IMR-90 (cell line): ENCODE data around the gene ZNF407. TPM values are rescaled to one million over a fixed set of nuclear protein-coding genes. Genes with fewer than 3 reads are reported as not detected.

Experiments
- ATAC-seq: fragments of 200-7000 bp; cut with Tn5 transposase; 2 replicates; pipeline ENCODE4 v1.9.1; 2020; ENCODE audit warnings: low read depth, mild to moderate bottlenecking, moderate library complexity
- BruUV-seq: library from RNA; stranded (reverse); fragments of 400-500 nt; replicated peaks from 2 replicates; lab custom pipeline; 2021; lab: Mats Ljungman, UMichigan
- CTCF ChIA-PET: fragments of 300-600 bp; formaldehyde crosslinking; extraction: SDS; loops from one replicate; lab custom pipeline; 2021; ENCODE audit warnings: antibody characterized with exemption; lab: Yijun Ruan, JAX
- POLR2A ChIA-PET: fragments of 300-600 bp; sonication (Branson Sonifier 250); formaldehyde crosslinking; loops from one replicate; lab custom pipeline; 2022; ENCODE audit warnings: antibody characterized with exemption; ENCODE audit not compliant: unreplicated experiment; lab: Charles Lee
- DNase-seq: peaks from one replicate; pipeline ENCODE4 v3.0.0; 2013
- H2AFZ ChIP-seq: replicated peaks from 2 replicates; pipeline ENCODE3; 2013; ENCODE audit warnings: low read length, mild to moderate bottlenecking; ENCODE audit not compliant: poor library complexity
- H2AK5ac ChIP-seq: 2 replicates; pipeline ENCODE4 v1.6.1; 2013; ENCODE audit warnings: low read depth, low read length, inconsistent platforms
- H2AK9ac ChIP-seq: replicated peaks from 2 replicates; pipeline ENCODE3; 2013; ENCODE audit warnings: mild to moderate bottlenecking, low read depth, low read length, moderate library complexity; ENCODE audit not compliant: poor library complexity
- H2BK120ac ChIP-seq: 2 replicates; pipeline ENCODE4 v1.6.1; 2013; ENCODE audit warnings: low read depth, low read length, inconsistent platforms
- H2BK15ac ChIP-seq: 3 replicates; pipeline ENCODE4 v1.6.1; 2013; ENCODE audit warnings: low read depth, low read length, inconsistent platforms
- H2BK20ac ChIP-seq: 2 replicates; pipeline ENCODE4 v1.6.1; 2013; ENCODE audit warnings: low read depth, mild to moderate bottlenecking, inconsistent platforms, low read length, moderate library complexity
- H2BK5ac ChIP-seq: 2 replicates; pipeline ENCODE4 v1.6.1; 2013; ENCODE audit warnings: mild to moderate bottlenecking, low read depth, low read length, inconsistent platforms; ENCODE audit not compliant: poor library complexity, severe bottlenecking
- H3K14ac ChIP-seq: replicated peaks from 2 replicates; pipeline ENCODE4 v1.6.1; 2013; ENCODE audit warnings: low read depth, low read length, inconsistent platforms
- H3K18ac ChIP-seq: 2 replicates; pipeline ENCODE4 v1.6.1; 2013; ENCODE audit warnings: low read depth, low read length, control low read depth
- H3K23ac ChIP-seq: 2 replicates; pipeline ENCODE4 v1.6.1; 2013; ENCODE audit warnings: low read depth, low read length, inconsistent platforms
- H3K27ac ChIP-seq: 2 replicates; pipeline ENCODE4 v1.5.1; 2013; ENCODE audit warnings: mild to moderate bottlenecking, control low read depth, low read length; ENCODE audit not compliant: insufficient read depth
- H3K27me3 ChIP-seq: 2 replicates; pipeline ENCODE4 v1.6.1; 2013; ENCODE audit warnings: low read length; ENCODE audit not compliant: control insufficient read depth, insufficient read depth
- H3K36me3 ChIP-seq: 2 replicates; pipeline ENCODE4 v1.6.1; 2013; ENCODE audit warnings: low read length, mixed read lengths; ENCODE audit not compliant: control insufficient read depth, insufficient read depth
- H3K4ac ChIP-seq: 2 replicates; pipeline ENCODE4 v1.6.1; 2013; ENCODE audit warnings: low read depth, low read length, inconsistent platforms
- H3K4me1 ChIP-seq: 2 replicates; pipeline ENCODE4 v1.6.1; 2013; ENCODE audit warnings: low read length, mixed read lengths; ENCODE audit not compliant: control insufficient read depth, insufficient read depth
- H3K4me2 ChIP-seq: 2 replicates; pipeline ENCODE4 v1.6.1; 2013; ENCODE audit warnings: low read depth, mild to moderate bottlenecking, control low read depth, low read length, moderate library complexity
- H3K4me3 ChIP-seq: 2 replicates; pipeline ENCODE4 v1.5.1; 2013; ENCODE audit warnings: low read depth, mild to moderate bottlenecking, control low read depth, low read length, moderate library complexity; ENCODE audit not compliant: insufficient read depth
- H3K56ac ChIP-seq: 2 replicates; pipeline ENCODE4 v1.6.1; 2013; ENCODE audit warnings: low read length, inconsistent platforms; ENCODE audit not compliant: insufficient read depth; ENCODE audit errors: extremely low read depth
- H3K79me1 ChIP-seq, 2 experiments: 2 replicates each; pipeline ENCODE4 v1.6.1; 2013; ENCODE audit warnings: low read length in 2 of 2, inconsistent platforms in 1 of 2, low read depth in 1 of 2
- H3K9ac ChIP-seq: 2 replicates; pipeline ENCODE4 v1.6.1; 2013; ENCODE audit warnings: low read depth, low read length, control low read depth
- H3K9me1 ChIP-seq: 2 replicates; pipeline ENCODE4 v1.6.1; 2013; ENCODE audit warnings: low read length, inconsistent platforms; ENCODE audit not compliant: insufficient read depth
- H3K9me3 ChIP-seq: 2 replicates; pipeline ENCODE4 v1.6.1; 2013; ENCODE audit warnings: low read length; ENCODE audit not compliant: control insufficient read depth, insufficient read depth
- H4K20me1 ChIP-seq: 2 replicates; pipeline ENCODE4 v1.6.1; 2013; ENCODE audit warnings: low read length, inconsistent platforms; ENCODE audit not compliant: insufficient read depth
- H4K5ac ChIP-seq: 2 replicates; pipeline ENCODE4 v1.6.1; 2013; ENCODE audit warnings: mild to moderate bottlenecking, low read depth, low read length, control low read depth
- H4K8ac ChIP-seq, 2 experiments: 2 replicates each; pipeline ENCODE4 v1.6.1; 2013; ENCODE audit warnings: low read depth in 2 of 2, low read length in 2 of 2, control low read depth in 1 of 2, inconsistent platforms in 1 of 2
- H4K91ac ChIP-seq: 2 replicates; pipeline ENCODE4 v1.6.1; 2013; ENCODE audit warnings: low read depth, low read length, inconsistent platforms; ENCODE audit not compliant: insufficient read depth
- BHLHE40 ChIP-seq: fragments of 150-350 bp; IDR thresholded peaks from 2 replicates; pipeline ENCODE4 v1.6.1; 2016; ENCODE audit warnings: mild to moderate bottlenecking, low read depth, low read length
- CEBPB ChIP-seq: IDR thresholded peaks from 2 replicates; pipeline ENCODE4 v1.6.1; 2012; ENCODE audit warnings: low read depth, low read length, improper control_type of control experiment
- CHD1 ChIP-seq: IDR thresholded peaks from 2 replicates; pipeline ENCODE4 v1.6.1; 2012; ENCODE audit warnings: low read depth, low read length, improper control_type of control experiment
- ELK1 ChIP-seq: fragments of 150-350 bp; IDR thresholded peaks from 2 replicates; pipeline ENCODE4 v1.6.1; 2016; ENCODE audit warnings: low read depth, mild to moderate bottlenecking, low read length, moderate library complexity, borderline replicate concordance
- FOS ChIP-seq: fragments of 150-350 bp; IDR thresholded peaks from 2 replicates; pipeline ENCODE4 v1.6.1; 2016; ENCODE audit warnings: low read depth, low read length
- MAFK ChIP-seq: IDR thresholded peaks from 2 replicates; pipeline ENCODE4 v1.6.1; 2012; ENCODE audit warnings: low read depth, low read length, improper control_type of control experiment
- MAZ ChIP-seq: IDR thresholded peaks from 2 replicates; pipeline ENCODE4 v1.6.1; 2012; ENCODE audit warnings: low read depth, mild to moderate bottlenecking, low read length, improper control_type of control experiment, moderate library complexity, borderline replicate concordance
- MXI1 ChIP-seq: IDR thresholded peaks from 2 replicates; pipeline ENCODE4 v1.6.1; 2012; ENCODE audit warnings: low read depth, mild to moderate bottlenecking, low read length, moderate library complexity, borderline replicate concordance
- NFE2L2 ChIP-seq: fragments of 150-350 bp; IDR thresholded peaks from 2 replicates; pipeline ENCODE4 v1.6.1; 2016; ENCODE audit warnings: low read depth, mild to moderate bottlenecking, low read length
- POLR2A ChIP-seq: IDR thresholded peaks from 2 replicates; pipeline ENCODE4 v1.6.1; 2012; ENCODE audit warnings: mild to moderate bottlenecking, low read depth, low read length
- RAD21 ChIP-seq: IDR thresholded peaks from 2 replicates; pipeline ENCODE4 v1.6.1; 2012; ENCODE audit warnings: low read length, improper control_type of control experiment
- RCOR1 ChIP-seq: IDR thresholded peaks from 2 replicates; pipeline ENCODE4 v1.6.1; 2012; ENCODE audit warnings: mild to moderate bottlenecking, low read length, improper control_type of control experiment; ENCODE audit not compliant: insufficient replicate concordance
- RFX5 ChIP-seq: IDR thresholded peaks from 2 replicates; pipeline ENCODE4 v1.8.0; 2012; ENCODE audit warnings: low read depth, mild to moderate bottlenecking, low read length, moderate library complexity
- SMC3 ChIP-seq: fragments of 150-350 bp; IDR thresholded peaks from 2 replicates; pipeline ENCODE4 v1.6.1; 2016; ENCODE audit warnings: low read depth, mild to moderate bottlenecking, antibody characterized with exemption, low read length, moderate library complexity
- USF2 ChIP-seq: fragments of 150-350 bp; IDR thresholded peaks from 2 replicates; pipeline ENCODE4 v1.6.1; 2017; ENCODE audit warnings: mild to moderate bottlenecking, antibody characterized with exemption, low read length, low read depth
- WGBS, 2 experiments: methylation state at CpG; one replicate each; pipeline versions ENCODE4 v1.1.5 to v1.1.7; 2013; ENCODE audit warnings: missing lambda C conversion rate in 2 of 2; ENCODE audit not compliant: insufficient read length in 1 of 2; ENCODE audit errors: extremely low coverage in 2 of 2; 5-methylcytosine and 5-hydroxymethylcytosine counted together
- dilution Hi-C: fragments of 300-500 bp; cut with HindIII; formaldehyde crosslinking; loops from one replicate; pipeline ENCODE4 v1.14.3; 2018; ENCODE audit warnings: low sequenced_read_pairs; ENCODE audit not compliant: unreplicated experiment
- in situ Hi-C: fragments of 300-500 bp; cut with MboI; formaldehyde crosslinking; loops from 3 replicates; pipeline ENCODE4 v1.14.3; 2019; ENCODE audit warnings: low sequenced_read_pairs, inconsistent platforms, mixed read lengths
- intact Hi-C: fragments of 100-400 bp; cut with micrococcal nuclease; formaldehyde crosslinking; loops from 2 replicates; pipeline ENCODE4 v1.10.0; 2022
- polyA plus RNA-seq, 3 experiments: library from polyadenylated mRNA; depleted of rRNA; stranded (reverse); fragments of >200 nt; gene quantifications; 2 replicates each; pipeline ENCODE4 v1.2.3, GENCODE V29; 2012; ENCODE audit warnings: low replicate concordance in 1 of 3
- total RNA-seq: library from RNA; depleted of rRNA; stranded (reverse); fragments of >200 nt; gene quantifications from 2 replicates; pipeline ENCODE4 v1.2.3, GENCODE V29; 2012
- TF ChIP-seq, protein P1 (sequence below): conservative IDR thresholded peaks from 2 replicates; pipeline ENCODE4 v1.5.1; 2012; ENCODE audit warnings: mild to moderate bottlenecking, low read depth, low read length, improper control_type of control experiment

Gene ZNF407
- total and polyA plus RNA-seq, 2 of the 4 experiments (the other 2 are of a cell fraction), result 3.1 to 20.1 TPM

DNA sequence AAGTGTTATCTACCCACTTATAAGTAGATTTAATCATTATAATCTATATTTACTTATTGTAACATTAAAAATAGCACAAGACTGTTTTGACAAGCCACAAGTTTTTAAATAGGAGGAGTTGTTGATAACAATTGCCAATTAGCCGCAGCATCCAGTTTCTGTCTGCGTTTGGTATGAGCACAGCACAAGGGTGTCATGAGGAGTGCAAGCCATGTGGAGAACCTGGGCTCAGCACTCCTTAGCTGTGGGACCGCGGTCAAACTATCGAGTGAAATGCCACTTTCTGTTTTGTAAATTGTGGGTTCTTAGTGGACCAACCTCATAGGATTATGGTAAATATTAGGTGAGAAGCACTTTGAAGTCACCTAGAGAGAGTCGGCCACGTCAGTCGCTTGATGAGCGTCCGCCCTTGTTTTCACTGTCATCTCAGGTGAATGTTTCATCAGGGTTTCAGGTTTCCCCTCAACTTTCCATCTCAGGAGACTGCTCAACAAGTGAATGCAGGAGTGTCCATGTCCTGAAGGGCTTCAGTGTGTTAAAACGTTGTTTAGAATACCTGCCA is 294.5 kb downstream of the ZNF407 start:
- Histone ChIP-seq H2AFZ (no peak overlapping the region), H3K4ac (no peak overlapping the region), H4K8ac (no peak overlapping the region), H3K56ac (no peak overlapping the region), H3K9me3 (no peaks in the 10 kb centered on the region), H3K27me3 (no peaks in the 10 kb centered on the region), H4K20me1 (no peaks in the 10 kb centered on the region), H2AK5ac (no peak overlapping the region), H4K5ac (no peak overlapping the region), H2BK15ac (no peak overlapping the region), H3K36me3 (peaks cover 1% of the 10 kb centered on the region; the same call in 1 of the 2 replicates), H3K9ac (no peak overlapping the region), H3K27ac (no peak overlapping the region), H3K9me1 (0 out of 2 replicates have a peak, but pooled peaks cover 3% of the 10 kb centered on the region), H3K18ac (no peak overlapping the region), H2BK20ac (no peak overlapping the region), H3K4me2 (no peak overlapping the region), H2BK5ac (no peak overlapping the region), H3K4me3 (no peak overlapping the region), H4K91ac (no peak overlapping the region), H3K14ac (no peak overlapping the region), H3K23ac (no peak overlapping the region), H3K4me1 (no peaks in the 10 kb centered on the region), H2BK120ac (no peak overlapping the region), H3K79me1 (no peaks in the 10 kb centered on the region), H2AK9ac (no peak overlapping the region)
- ChIA-PET POLR2A (no interaction called here), CTCF (no interaction called here)
- intact Hi-C loops, result no loop called here
- DNase-seq (no peak), ATAC-seq (no peak)
- no TSS peak for BruUV-seq
- in situ Hi-C loops, result no loop called here
- WGBS, 2 experiments, result 89% methylated on average over 7 of the region's 11 CpGs; no CpG with 5 or more reads in 1 of the 2 experiments
- TF ChIP-seq CHD1 (no peak), BHLHE40 (no peak), CEBPB (no peak), ELK1 (no peak), MXI1 (no peak), MAFK (no peak), NFE2L2 (no peak), USF2 (no peak), RAD21 (no peak), RFX5 (no peak), FOS (no peak), RCOR1 (no peak), POLR2A (no peak), MAZ (no peak), SMC3 (no peak)
- TF ChIP-seq, protein P1, sequence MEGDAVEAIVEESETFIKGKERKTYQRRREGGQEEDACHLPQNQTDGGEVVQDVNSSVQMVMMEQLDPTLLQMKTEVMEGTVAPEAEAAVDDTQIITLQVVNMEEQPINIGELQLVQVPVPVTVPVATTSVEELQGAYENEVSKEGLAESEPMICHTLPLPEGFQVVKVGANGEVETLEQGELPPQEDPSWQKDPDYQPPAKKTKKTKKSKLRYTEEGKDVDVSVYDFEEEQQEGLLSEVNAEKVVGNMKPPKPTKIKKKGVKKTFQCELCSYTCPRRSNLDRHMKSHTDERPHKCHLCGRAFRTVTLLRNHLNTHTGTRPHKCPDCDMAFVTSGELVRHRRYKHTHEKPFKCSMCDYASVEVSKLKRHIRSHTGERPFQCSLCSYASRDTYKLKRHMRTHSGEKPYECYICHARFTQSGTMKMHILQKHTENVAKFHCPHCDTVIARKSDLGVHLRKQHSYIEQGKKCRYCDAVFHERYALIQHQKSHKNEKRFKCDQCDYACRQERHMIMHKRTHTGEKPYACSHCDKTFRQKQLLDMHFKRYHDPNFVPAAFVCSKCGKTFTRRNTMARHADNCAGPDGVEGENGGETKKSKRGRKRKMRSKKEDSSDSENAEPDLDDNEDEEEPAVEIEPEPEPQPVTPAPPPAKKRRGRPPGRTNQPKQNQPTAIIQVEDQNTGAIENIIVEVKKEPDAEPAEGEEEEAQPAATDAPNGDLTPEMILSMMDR, result no peak
- dilution Hi-C loops, result no loop called here
